HG02885 (cell line): ENCODE measurements around the gene EXOC3L1.

ENCODE experiments used
- ATAC-seq: cut with Tn5 transposase; IDR thresholded peaks from one replicate; pipeline ENCODE4 v1.9.1; 2021; ENCODE audit warnings: mild to moderate bottlenecking; ENCODE audit not compliant: unreplicated experiment, poor library complexity

EXOC3L1 gene

GRCh38 chr16:67150047-67150832, 39.7 kb downstream of the EXOC3L1 start:
- peak; percentile 55 for ATAC-seq

- peak; percentile 11 for ATAC-seq
These were observed 40.5 kb downstream of the EXOC3L1 start for GRCh38 chr16:67149276-67150046.

DNA sequence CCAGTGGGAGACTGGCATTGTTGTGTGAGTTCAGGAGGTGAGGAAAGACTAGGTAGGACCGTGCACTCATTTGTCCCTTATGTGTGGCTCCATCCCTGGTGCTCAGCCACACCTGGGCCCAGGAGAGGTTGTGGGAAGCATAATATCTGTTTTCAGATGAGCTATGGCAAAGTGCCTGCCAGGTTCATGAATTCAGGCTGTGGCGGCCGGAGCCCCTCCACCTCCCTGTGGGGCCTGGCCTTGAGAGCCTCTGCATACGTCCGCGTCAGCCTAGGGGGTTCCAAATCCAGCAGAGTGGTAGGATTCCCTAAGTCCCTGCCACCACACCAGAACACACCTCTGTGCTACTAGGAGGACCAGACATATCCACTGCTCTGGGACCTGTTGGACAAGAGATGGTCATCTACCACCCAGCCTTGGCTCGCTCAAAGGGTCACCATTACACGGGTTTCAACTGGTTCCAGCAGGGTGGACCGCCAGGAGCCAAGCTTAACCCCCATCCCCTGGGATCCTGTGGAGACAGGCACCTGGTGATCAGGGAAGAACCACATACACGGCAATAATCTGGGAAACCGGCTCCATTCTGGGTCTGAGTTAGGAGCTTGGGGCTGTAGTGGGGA, 41.2 kb downstream of the EXOC3L1 start:
- no peak for ATAC-seq

GRCh38 chr16:67148221-67148620, 41.7 kb downstream of the EXOC3L1 start:
- ATAC-seq: no peak

- ATAC-seq: no peak
These were observed 42.3 kb downstream of the EXOC3L1 start for GRCh38 chr16:67147437-67148140.

DNA sequence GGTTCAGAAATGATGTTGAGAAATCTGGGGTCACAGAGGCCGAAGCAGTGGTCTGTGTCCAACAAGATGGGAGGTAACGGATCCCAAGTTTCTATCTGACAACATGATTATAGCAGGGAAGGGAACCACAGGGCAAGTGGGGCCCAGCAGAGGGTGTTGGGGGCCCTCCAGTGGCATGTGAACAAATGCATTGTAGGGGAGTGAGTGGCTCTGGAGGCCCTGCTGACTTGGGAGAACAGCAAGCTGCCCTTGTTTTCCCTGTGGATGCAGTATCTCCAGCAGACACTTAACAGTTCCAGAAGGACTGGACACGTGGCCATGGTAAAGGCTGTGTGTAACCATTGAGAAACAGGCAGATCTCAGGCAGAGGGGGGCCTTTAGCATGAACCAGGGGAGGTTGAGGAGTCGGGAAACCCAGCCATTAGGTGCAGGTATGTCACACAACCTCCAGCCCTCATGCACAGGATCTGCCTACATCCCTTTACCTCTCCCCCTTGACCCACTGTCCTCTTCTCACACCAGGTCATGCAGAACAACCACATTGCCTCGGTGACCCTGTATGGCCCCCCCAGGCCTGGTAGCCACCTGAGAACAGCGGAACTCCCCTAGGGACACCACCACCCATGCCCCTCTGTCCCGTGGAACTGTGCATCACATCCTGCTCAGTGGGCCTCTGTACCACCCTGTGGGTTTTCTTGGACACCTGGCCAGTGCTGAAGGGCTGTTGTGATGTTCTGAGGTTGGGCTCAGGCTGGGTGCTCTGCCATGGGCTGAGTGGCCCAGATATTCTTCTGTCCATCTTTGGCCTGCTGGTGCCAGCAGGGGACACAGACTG, 43.2 kb downstream of the EXOC3L1 start:
- ATAC-seq: no peak

DNA sequence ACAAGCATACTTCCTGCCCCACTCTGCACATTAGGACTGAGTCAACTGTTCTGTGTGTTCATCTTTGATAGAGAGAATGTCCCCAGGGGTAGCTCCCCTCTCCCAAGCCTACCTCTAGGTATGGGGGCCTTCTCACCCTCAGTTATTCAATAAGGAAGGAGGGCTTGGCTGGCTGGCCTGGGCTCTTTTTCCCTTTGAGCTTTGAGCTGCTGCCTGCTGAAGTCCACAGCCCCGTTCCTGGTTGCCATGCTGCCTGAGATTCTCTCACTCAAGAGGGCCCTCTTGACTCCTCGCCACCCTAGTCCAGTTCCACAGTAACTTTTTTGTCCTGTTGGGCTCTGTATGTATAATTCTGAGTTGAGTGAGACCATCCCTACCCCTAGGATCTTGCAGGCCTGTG, 44.2 kb downstream of the EXOC3L1 start:
- ATAC-seq: no peak

DNA sequence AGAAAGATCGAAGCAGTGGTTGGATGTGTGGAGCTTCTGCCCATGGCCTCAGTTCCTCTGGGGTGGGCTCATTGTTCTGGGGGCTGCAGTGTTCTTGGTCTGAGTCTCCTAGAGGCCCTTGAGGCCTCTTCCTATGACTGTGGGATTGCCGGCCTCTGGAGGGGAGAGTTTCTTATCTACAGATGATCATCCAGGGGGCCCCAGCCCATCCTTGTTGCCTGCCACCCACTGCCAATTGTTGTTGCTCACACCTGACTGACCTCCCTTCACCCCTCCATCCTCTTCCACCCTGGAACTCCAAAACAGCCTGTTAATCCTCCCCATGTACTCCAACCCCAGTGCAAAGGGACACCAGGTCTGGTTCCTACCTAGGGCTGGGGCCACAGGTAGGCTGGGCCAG, 45.0 kb downstream of the EXOC3L1 start:
- ATAC-seq: no peak

GRCh38 chr16:67142342-67142741, 47.6 kb downstream of the EXOC3L1 start:
- ATAC-seq: no peak

DNA sequence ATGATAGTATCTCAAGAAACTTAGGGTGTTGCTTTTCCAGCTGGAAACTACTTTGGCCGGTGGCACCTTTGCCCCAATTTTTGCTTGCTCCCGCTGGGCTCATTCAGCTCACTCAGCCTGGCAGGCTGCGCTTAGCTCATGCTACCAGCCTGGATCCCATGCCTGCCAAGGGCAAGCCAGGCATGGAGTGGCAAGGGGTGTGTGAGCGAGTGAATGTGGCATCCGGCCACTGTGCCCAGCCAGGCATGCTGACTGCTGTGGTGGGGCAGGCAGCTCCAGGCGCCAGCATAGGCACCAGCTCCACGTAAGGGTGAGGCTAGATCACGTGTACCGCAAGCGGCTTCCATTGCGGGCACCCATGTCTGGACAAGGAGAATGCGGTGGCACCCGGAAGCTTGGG, 48.5 kb downstream of the EXOC3L1 start:
- ATAC-seq: no peak

- ATAC-seq: no peak
These were observed 52.3 kb downstream of the EXOC3L1 start for GRCh38 chr16:67137605-67138004.
